HG03066 (cell line): ENCODE results near the gene ANKRD27.
"Not testable (repeated sequence)": the region's sequence is repeated elsewhere in the genome, so short reads cannot be mapped to it uniquely, and the experiment has no call there.

Experiments used
- ATAC-seq: cut with Tn5 transposase; IDR thresholded peaks from one replicate; pipeline ENCODE4 v1.9.1; 2021; ENCODE audit warnings: low read depth; ENCODE audit not compliant: unreplicated experiment

The ANKRD27 gene

DNA sequence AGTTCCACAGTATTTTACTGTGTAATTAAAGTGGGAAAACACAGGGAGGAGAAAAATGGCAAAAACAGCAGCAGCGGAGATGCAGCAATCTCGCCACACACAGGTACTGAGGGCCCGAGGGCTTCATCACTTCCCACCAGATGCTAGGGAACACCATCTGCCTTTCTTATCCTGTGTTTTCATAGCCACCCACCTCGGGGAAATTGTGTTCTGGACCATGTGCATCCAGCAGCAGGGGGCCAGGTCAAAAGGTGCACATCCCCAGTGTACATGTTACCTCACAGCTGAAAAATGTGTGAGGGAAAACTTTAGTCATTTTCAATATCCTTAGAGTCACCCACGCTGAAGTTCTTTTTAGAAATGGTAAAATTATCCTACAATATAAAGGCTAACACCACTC lies 63.8 kb downstream of the ANKRD27 start:
- no peak for ATAC-seq

DNA sequence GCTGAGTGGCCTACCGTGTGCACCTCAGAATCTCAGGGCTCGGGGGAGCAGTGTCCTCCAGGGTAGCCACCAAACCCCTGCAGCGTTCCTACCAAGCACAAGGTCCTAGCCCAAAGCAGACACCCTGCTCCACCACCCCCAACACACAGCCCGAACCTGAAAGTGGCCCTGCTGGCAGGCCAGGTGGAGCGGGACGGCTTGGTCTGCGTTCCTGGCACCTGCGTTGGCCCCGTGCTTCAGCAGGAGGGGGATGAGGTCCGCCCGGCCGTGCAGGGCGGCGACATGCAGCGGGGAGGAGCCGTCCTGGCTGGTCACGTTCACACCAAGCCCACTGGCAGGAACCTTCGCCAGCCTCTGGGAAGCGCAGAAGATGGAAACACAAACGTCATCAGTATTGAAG lies 67.5 kb downstream of the ANKRD27 start:
- ATAC-seq, result no peak

DNA sequence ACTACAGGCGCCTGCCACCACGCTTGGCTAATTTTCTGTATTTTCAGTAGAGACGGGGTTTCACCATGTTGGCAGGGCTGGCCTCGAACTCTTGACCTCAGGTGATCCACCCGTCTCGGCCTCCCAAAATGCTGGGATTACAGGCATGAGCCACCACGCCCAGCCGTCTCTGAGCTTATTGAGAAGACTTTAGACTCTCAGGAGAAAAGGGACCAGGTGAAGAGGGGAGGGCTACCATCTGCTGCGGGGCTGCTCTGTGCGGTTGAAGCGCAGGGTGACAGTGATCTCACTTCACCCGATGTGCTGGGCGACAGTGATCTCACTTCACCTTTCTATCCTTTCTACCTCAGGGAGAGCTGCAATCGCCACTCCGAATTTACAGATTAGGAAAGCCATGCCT lies 68.7 kb downstream of the ANKRD27 start:
- no peak for ATAC-seq

- no peak for ATAC-seq
Measured at GRCh38 chr19:32605544-32605943, 69.4 kb downstream of the ANKRD27 start.

GRCh38 chr19:32603961-32604360 lies 71.0 kb downstream of the ANKRD27 start:
- ATAC-seq, result no peak

DNA sequence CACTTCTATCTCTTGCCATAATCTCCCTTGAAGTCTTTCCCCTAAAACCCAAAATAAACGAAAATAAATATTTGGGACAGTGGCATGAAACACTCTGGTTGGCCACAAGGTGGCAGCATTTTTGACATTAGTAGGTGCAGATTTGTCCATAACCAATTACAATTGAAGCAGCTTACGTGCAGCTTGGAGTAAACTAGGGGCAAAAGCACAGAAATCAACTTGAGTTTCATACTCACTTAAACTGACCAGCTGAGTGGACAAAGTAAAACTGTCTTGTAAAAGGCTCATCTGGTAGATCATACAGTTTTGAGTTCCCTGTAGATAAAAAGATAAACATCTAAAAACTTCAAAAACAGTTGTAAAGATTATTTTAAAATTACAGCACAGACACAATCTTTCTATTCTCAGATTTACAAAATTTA lies 75.2 kb downstream of the ANKRD27 start:
- no peak for ATAC-seq

- ATAC-seq, result no peak
Measured at GRCh38 chr19:32599258-32599657, 75.7 kb downstream of the ANKRD27 start.

GRCh38 chr19:32598022-32598421 lies 77.0 kb downstream of the ANKRD27 start:
- no peak for ATAC-seq

- ATAC-seq, result no peak
Measured at GRCh38 chr19:32595491-32595890, 79.5 kb downstream of the ANKRD27 start.

DNA sequence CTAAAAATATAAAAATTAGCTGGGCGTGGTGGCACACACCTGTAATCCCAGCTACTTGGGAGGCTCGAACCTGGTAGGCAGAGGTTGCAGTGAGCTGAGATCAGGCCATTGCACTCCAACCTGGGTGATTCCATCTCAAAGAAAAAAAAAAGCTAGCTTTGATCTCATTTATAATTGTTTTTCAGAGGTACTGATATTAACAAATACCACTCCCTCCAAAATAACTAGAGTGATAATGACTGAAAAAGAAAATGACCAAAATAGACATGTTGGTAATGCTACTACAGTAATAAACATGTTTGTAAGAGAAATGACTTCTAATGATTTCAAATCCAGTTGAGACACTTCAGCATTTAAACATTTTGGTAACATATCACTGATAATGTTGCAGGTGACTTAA lies 81.0 kb downstream of the ANKRD27 start:
- ATAC-seq, result no peak

DNA sequence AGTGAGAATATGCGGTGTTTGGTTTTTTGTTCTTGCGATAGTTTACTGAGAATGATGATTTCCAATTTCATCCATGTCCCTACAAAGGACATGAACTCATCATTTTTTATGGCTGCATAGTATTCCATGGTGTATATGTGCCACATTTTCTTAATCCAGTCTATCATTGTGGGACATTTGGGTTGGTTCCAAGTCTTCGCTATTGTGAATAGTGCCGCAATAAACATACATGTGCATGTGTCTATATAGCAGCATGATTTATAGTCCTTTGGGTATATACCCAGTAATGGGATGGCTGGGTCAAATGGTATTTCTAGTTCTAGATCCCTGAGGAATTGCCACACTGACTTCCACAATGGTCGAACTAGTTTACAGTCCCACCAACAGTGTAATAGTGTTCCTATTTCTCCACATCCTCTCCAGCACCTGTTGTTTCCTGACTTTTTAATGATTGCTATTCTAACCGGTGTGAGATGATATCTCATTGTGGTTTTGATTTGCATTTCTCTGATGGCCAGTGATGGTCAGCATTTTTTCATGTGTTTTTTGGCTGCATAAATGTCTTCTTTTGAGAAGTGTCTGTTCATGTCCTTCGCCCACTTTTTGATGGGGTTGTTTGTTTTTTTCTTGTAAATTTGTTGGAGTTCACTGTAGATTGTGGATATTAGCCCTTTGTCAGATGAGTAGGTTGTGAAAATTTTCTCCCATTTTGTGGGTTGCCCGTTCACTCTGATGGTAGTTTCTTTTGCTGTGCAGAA lies 87.1 kb downstream of the ANKRD27 start:
- ATAC-seq, result not testable (repeated sequence)

DNA sequence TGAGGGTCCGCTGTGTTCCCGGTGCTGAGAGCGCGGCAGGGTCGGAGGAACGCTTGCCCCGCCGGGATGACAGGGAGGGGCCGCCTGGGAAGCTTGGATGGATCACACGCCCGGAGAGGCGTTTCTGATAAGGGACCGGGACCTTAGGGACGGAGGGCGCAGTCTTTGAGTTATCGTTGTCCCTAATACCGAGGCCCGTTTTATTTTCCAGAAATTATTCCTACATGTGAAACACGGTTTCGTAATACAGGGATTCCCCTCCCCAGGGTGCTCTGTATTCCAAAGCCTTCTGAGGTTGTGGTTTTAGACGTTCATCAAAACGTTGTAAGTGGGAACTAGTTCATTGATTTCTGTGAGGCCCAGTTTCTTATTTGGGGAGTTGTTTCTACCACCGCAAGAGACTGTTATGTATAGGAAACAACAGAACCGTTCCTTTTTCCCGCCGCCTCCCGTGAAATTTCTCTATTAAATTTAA lies 93.2 kb downstream of the ANKRD27 start:
- ATAC-seq, result no peak

DNA sequence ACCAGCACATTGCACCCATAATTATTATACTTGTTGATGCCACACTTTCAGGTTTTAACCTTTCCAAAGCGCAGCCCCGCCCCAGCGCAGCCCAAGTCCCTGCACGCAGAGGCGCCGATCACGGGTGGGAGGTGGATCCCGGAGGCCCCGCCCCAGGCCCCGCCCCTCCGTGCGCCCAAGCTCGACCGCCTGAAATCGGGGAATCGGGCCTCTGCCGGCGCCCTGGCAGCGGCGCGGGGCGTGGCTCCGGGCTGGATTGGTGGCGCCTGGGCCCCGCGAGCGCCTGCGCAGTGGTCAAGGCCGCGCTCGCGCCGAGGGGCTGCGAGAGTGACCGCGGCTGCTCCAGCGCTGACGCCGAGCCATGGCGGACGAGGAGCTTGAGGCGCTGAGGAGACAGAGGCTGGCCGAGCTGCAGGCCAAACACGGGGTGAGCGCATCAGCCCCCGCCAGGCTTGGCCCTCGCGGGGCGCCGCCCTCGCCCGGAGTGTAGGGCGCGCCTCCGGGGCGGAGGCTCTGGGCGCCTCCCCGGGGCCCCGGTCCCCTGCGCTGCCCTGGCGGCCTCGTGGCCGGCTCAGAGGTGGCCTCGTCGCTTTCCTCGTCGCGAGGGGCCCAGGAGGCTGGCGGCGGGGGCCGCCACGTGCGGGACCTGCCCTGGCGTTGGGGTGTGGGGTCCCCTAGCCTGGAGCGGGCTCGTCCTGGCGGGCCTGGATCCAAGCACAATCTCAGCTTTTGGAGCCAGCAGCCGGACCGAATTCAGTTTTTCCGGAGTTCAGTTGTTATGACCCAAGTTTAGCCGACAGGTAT lies 93.9 kb downstream of the ANKRD27 start, which contains the start of gene PDCD5:
PDCD5 (plus strand) TSS at position 290 of the 804 bp plus-strand sequence; CDS start at position 362, 72 bp downstream.
- ATAC-seq, result peak; percentile 88

DNA sequence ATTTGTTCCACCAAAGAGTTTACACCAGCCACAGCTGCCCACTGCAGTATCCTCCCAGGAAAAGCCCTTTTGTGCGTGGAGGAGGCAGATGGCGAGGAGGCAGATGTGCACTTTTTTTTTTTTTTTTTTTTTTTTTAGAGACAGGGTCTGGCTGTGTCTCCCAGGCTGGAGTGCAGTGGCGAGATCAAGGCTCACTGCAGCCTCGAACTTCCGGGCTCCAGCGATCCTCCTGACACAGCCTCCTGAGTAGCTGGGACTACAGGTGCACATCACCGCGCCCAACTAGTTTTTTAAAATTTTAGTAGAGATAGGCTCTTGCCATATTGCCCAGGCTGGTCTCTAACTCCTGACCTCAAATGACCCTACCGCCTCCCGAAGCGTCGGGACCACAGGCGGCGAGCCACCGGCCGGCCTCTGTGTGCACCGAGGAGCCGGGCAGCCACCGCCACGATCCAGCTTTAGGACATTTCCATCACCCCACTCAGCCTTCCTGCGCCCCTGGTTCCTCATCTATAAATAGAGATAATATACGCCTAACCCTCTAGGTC lies 94.6 kb downstream of the ANKRD27 start:
- ATAC-seq, result peak; percentile 28

- ATAC-seq, result no peak
Measured at GRCh38 chr19:32576790-32577189, 98.2 kb downstream of the ANKRD27 start.

GRCh38 chr19:32573492-32573794 lies 101.5 kb downstream of the ANKRD27 start:
- no peak for ATAC-seq

DNA sequence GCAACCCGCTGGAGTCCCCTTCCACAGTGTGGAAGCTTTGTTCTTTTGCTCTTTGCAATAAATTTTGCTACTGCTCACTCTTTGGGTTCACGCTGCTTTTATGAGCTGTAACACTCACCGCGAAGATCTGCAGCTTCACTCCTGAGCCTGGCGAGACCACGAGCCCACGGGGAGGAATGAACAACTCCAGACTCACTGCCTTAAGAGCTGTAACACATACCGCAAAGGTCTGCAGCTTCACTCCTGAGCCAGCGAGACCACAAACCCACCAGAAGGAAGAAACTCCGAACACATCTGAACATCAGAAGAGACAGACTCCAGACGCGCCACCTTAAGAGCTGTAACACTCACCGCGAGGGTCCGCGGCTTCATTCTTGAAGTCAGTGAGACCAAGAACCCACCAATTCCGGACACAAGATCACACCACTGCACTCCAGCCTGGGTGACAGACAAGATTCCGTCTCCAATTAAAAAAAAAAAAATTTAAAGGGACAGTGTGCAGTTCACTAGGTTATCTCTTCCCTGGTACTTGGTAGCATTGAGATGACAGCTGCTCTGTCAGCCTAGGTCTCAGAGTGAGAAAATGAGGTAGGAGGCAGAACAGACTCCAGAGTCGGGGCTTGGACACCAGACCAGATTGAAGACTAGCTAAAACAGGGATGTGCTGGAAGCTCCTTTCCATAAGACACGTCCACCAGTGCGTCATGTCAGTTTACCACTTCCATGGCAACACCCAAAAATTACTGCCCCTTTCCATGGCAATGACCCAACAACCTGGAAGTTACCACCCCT lies 102.1 kb downstream of the ANKRD27 start:
- not testable (repeated sequence) for ATAC-seq

DNA sequence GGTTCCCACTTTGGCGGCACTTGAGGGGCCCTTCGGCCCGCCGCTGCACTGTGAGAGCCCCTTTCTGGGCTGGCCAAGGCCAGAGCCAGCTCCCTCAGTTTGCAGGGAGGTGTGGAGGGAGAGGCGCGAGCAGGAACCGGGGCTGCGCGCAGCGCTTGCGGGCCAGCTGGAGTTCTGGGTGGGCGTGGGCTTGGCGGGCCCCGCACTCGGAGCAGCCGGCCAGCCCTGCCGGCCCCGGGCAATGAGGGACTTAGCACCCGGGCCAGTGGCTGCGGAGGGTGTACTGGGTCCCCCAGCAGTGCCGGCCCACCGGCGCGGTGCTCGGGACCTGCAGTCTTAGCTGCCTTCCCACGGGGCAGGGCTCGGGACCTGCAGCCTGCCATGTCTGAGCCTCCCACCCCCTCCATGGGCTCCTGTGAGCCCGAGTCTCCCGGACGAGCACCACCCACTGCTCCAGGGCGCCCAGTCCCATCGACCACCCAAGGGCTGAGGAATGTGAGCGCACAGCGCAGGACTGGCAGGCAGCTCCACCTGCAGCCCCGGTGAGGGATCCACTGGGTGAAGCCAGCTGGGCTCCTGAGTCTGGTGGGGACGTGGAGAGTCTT lies 103.4 kb downstream of the ANKRD27 start:
- not testable (repeated sequence) for ATAC-seq

GRCh38 chr19:32570081-32570785 lies 104.7 kb downstream of the ANKRD27 start:
- no peak for ATAC-seq

GRCh38 chr19:32567486-32567885 lies 107.5 kb downstream of the ANKRD27 start:
- ATAC-seq, result no peak
